ACHN (cell line): Measurements from ENCODE around the gene NSD1.
A peak's percentile ranks its signal among the peaks of the same experiment; 100 is the strongest.

Experiments used
- DNase-seq: peaks from one replicate; pipeline ENCODE4 v3.0.0-alpha.2; 2015
- in situ Hi-C: cut with HindIII; loops from 2 replicates; pipeline ENCODE4 v1.10.0; 2017; ENCODE audit warnings: low sequenced_read_pairs, low pct_ligation_motif_present, low pct_unique_long_range_greater_than_20kb

NSD1 gene

GRCh38 chr5:177116631-177117373 lies 16.8 kb upstream of the NSD1 start:
- in situ Hi-C loops, result no loop called here

GRCh38 chr5:177117441-177118045 lies 16.0 kb upstream of the NSD1 start:
- no peak for DNase-seq
- in situ Hi-C loops, result no loop called here

More at GRCh38 chr5:177116631-177117373, 16.8 kb upstream of the NSD1 start:
- no peak for DNase-seq

DNA sequence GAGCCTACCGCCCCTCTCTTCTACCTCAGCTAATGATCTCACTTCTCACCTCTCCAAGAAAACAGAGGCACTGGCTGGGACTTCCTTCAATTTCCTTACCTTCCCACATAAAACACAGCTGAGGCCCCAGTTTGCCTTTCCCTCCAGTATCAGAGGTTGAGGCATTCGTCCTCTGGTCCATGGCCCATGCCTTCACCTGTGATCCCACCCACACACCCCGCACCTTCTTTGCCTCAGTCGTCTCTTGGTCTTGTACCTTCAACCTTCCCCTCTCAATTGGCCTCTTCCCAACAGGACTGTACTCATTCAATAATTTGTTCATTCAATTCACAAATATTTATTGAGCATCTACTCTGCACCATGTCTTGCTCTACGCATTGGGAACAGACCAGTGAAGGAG lies 11.0 kb upstream of the NSD1 start:
- in situ Hi-C loops, result no loop called here
- DNase-seq, result no peak

GRCh38 chr5:177123789-177124485 lies 9.6 kb upstream of the NSD1 start:
- DNase-seq, result no peak
- in situ Hi-C loops, result no loop called here

- in situ Hi-C loops, result no loop called here
- DNase-seq, result no peak
Measured at GRCh38 chr5:177124486-177124991, 9.0 kb upstream of the NSD1 start.

DNA sequence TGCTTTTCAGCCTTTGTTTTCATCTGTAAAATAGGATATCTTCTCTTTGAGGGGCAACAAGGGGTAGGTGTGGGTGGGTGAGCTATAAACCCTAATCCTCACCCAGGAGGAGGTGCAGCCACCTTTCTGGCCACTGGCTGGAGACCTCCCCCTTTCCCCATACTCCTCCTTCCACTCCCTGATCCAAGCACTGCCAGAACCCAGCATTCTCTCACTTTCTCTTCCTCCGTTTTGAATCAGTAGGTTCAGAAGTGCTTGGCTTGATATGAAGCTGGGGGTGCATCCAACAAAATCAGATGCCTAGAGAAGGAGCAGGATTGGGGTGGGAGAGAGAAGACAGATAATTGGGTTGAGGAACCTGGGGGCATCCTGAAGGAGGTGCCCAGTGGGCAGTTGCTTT lies 6.8 kb upstream of the NSD1 start:
- DNase-seq, result no peak
- in situ Hi-C loops, result no loop called here

GRCh38 chr5:177128551-177128981 lies 5.0 kb upstream of the NSD1 start:
- in situ Hi-C loops, result no loop called here
- DNase-seq, result peak; percentile 15

GRCh38 chr5:177130211-177131018 lies 3.2 kb upstream of the NSD1 start:
- in situ Hi-C loops, result no loop called here
- no peak for DNase-seq

DNA sequence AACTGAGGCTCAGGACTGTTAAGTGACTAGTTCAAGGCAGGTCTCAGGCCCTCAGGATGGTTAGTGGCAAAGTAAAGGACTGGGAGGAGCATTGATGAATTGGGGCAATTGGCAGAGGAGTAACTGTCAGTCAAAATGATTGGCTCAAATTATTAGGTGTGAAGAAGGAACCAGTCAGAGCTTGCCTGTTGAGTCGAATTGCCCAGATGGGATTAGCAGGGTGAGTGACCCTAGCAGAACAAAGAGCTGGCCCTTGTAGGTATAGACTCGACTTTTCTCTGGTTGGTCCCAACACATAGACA lies 2.6 kb upstream of the NSD1 start:
- DNase-seq, result no peak
- in situ Hi-C loops, result no loop called here

DNA sequence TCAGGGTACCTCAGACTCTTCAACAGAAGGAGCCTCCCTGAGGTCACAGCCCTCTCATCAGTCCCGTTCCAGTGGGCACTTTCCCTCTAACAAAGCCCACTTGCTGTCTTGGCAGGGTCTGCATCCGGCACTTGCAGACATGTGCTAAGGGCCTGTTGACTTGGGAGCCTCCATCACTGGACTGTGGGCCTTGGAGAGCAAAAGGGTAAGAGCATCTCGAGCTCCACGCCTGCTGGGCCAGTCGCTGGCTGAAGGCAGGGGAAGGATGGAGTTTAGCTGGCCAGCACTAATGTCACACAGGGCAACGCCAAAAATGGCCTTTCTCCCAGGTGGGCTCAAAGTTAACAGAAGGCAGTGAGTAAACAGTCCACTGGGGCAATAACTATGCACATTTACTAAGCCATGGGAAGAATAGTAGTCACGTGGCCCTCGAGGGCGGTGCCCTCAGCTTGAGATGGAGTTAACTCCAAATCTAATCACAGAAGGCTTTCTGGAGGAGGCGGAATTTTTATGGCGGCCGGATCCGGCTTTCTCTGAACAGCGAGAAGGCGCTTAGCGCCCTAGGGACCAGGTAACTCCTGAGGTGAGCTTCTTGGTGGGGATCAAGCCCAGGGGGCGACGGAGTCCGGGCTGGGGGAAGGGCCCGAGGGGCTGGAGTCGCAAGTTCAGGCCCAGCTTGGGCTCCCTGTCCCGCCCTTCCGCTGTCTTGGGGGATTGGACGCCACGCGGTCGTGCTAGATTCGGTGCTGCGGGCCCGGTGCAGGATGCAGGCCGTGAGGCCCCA lies 2.0 kb upstream of the NSD1 start:
- in situ Hi-C loops, result no loop called here
- no peak for DNase-seq

DNA sequence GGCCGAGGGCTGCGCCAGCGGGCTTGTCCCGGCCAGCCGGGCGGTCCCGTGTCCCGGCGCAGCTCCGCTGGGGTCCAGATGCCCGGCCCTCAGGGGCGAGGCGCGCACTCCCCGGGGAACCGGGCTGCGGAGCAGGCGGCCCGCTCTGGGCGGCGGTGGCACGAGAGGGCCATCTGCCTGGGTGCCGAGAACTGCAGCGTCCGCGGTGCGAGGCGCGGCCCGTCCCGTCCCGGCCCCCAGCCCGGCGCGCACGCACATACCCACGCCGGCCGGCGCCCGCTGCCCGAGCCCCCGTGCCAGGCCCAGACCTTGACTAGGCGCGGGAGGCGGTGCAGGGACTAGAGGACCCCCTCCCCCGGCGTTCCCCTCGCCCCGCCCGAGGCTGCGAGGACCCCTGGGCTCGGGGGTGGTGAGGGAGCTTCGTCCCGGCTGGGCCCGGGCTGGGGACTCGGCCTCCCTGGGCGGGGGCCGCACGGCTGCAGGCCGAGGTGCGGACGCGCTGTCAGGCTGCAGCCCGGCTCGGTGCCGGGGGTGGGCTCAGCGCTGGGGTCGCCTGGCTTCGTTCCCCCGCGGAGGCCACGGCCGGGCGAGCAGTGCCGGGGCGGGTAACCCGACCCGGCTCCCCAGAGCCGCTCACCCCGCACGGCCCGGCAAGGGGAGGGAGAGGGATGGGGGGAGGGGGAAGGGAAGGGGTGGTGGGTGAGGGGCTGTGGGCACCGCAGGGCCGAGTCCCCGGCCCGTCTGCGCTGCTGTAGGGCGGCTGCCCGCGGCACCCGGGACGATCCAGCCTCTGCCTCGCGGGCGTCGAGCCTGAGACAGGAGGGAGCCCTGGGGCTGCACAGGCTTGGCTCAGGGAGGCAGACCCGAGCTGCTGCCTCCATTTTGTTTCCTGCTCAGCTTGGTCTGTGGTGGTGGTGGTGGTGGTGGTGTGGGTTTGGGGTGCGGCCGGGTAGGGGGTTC lies 1.2 kb upstream of the NSD1 start:
- in situ Hi-C loops, result no loop called here
- DNase-seq, result no peak

DNA sequence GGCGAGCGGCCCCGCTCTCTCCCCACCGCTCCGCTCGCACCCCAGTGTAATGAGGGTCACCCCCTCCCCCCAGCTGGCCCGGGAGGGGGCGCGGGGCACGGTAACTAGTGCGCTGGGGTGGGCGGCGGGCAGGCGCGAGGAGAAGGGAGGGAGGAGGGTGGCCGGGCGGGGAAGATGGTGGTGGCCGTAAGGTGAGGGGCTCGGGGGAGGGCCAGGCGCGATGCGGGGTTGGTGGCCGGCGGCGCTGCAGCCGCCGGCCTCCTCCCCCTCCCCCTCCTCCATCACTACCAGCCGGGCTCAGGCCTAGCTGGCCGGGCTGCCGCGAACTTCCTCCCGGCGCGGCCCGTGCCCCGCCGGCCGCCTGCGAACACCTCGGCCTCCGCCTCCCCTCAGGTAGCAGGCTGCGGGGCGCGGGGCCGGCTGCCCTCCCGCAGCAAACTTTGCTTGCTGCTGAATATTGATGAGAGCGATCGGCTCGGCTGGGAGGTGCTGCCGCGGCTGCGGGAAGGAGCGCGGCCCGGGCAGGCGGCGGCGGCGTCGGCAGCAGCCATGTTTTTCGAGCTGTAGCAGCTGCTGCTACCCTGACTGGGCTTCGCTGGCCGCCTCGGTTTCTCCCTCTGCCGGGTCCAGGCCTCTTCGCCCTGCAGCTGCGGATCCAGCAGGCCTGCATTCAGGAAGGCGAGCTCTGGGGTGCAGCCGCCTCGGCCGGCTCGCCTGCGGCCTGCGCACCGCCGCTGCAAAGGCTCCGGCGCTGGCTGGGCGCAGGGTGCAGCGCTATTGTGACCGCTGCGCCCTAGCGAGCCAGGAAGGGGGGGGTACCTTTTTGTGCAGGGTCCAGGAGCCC lies 502 bp downstream of the NSD1 start:
- in situ Hi-C loops, result no loop called here
- peak; percentile 44 for DNase-seq

DNA sequence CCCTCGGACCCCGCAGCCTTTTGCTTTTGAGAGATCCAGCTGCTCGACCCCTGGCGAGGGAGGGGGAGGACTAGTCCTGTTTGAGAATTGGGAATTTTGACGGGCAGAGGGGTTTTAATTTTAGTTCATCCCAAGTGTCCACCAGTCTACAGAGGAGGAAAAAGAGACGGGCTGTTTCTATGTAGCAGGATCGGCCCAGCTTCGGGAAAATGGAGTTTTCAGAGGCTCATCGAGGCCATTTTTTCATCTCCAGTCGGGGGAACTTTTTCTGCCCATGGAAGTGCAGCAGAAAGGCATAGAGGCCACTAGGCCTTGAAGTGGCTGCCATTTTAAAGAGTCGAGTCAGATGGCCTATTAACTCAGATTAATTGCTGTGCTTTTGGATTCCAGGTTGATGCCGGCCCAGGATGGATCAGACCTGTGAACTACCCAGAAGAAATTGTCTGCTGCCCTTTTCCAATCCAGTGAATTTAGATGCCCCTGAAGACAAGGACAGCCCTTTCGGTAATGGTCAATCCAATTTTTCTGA lies 1.2 kb downstream of the NSD1 start:
- no peak for DNase-seq
- in situ Hi-C loops, result no loop called here

DNA sequence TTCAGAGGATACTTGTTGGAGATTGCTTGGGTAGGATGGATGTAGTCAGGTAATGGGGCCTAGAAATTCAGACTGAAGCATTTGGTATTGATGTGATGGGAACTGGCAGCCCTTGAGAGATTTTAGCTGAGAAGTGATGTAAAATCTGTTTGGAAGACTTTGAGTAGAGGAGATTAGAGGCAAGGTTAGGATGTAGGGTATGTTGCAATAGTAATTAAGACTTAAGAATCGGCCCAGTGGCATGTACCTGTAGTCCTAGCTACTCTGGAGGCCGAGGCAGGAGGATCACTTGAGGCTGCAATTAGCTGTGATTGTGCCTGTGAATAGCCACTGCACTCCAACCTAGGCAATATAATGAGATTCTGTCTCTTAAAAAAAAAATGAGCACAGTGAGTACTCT lies 6.7 kb downstream of the NSD1 start:
- in situ Hi-C loops, result no loop called here
- no peak for DNase-seq

- DNase-seq, result no peak
- in situ Hi-C loops, result no loop called here
Measured at GRCh38 chr5:177141496-177141895, 7.9 kb downstream of the NSD1 start.

GRCh38 chr5:177142098-177142611 lies 8.6 kb downstream of the NSD1 start:
- DNase-seq, result no peak
- in situ Hi-C loops, result no loop called here
